BJ (cell line): ENCODE results near the gene NYAP1. TPM values are rescaled to one million over a fixed set of nuclear protein-coding genes. Genes with fewer than 3 reads are reported as not detected.

Experiments
- CTCF ChIA-PET: fragments of 350-600 bp; formaldehyde crosslinking; extraction: SDS; loops from one replicate; lab custom pipeline; 2021; ENCODE audit warnings: antibody characterized with exemption, inconsistent platforms; lab: Yijun Ruan, JAX
- POLR2A ChIA-PET: fragments of 300-600 bp; sonication (Branson Sonifier 250); formaldehyde crosslinking; extraction: SDS; loops from one replicate; lab custom pipeline; 2021; ENCODE audit warnings: antibody characterized with exemption; lab: Charles Lee
- DNase-seq: peaks from one replicate; pipeline ENCODE4 v3.0.0-alpha.2; 2011; ENCODE audit warnings: low read depth
- H3K27me3 ChIP-seq: 2 replicates; pipeline ENCODE4 v1.6.0; 2011; ENCODE audit warnings: low read length; ENCODE audit not compliant: control insufficient read depth, insufficient read depth
- H3K36me3 ChIP-seq: 2 replicates; pipeline ENCODE4 v1.5.1; 2011; ENCODE audit warnings: low read length; ENCODE audit not compliant: control insufficient read depth, insufficient read depth
- H3K4me3 ChIP-seq: 2 replicates; pipeline ENCODE4 v1.5.1; 2011; ENCODE audit warnings: low read depth, mild to moderate bottlenecking, control low read depth, low read length
- CTCF ChIP-seq: IDR thresholded peaks from 2 replicates; pipeline ENCODE4 v1.5.1; 2011; ENCODE audit warnings: low read depth, mild to moderate bottlenecking, control low read depth, inconsistent platforms, low read length, moderate library complexity; ENCODE audit not compliant: insufficient read depth
- polyA plus RNA-seq: library from polyadenylated mRNA; depleted of rRNA; stranded (reverse); fragments of >200 nt; gene quantifications from 2 replicates; pipeline ENCODE4 v1.2.3, GENCODE V29; 2011

NYAP1 gene
- polyA plus RNA-seq, 1 experiment = 0.15 TPM

- peaks cover 1% of the 10 kb centered on the region; the same call in 1 of the 2 replicates for H3K27me3 ChIP-seq
- TF ChIP-seq CTCF = no peak
- H3K36me3 ChIP-seq = no peaks in the 10 kb centered on the region
- H3K4me3 ChIP-seq = no peak overlapping the region
- peak; percentile 50 for DNase-seq
- CTCF ChIA-PET = no interaction called here
- POLR2A ChIA-PET = no interaction called here
These were observed 6.1 kb downstream of the NYAP1 start for GRCh38 chr7:100489824-100490223.

GRCh38 chr7:100490483-100491191 lies 6.9 kb downstream of the NYAP1 start:
- Histone ChIP-seq H3K4me3 (no peak overlapping the region), H3K36me3 (no peaks in the 10 kb centered on the region), H3K27me3 (peaks cover 1% of the 10 kb centered on the region; the same call in 1 of the 2 replicates)
- no peak for TF ChIP-seq CTCF
- ChIA-PET CTCF (no interaction called here), POLR2A (no interaction called here)
- DNase-seq = no peak

GRCh38 chr7:100491192-100491578 lies 7.5 kb downstream of the NYAP1 start:
- CTCF ChIA-PET = interaction anchor here (1.2 kb wide), 1 partner anchor 8 kb away, joined by 6 read pairs; no protein-coding TSS in a partner anchor
- Histone ChIP-seq H3K36me3 (no peaks in the 10 kb centered on the region), H3K4me3 (no peak overlapping the region), H3K27me3 (peaks cover 1% of the 10 kb centered on the region; the same call in 1 of the 2 replicates)
- POLR2A ChIA-PET = interaction anchor here (0.6 kb wide), 1 partner anchor 340 kb away, joined by 3 read pairs; no protein-coding TSS in a partner anchor
- no peak for DNase-seq
- TF ChIP-seq CTCF = no peak

GRCh38 chr7:100492738-100493475 lies 9.2 kb downstream of the NYAP1 start:
- CTCF ChIA-PET = interaction anchor here (1.2 to 1.3 kb wide), 3 partner anchors 23 to 66 kb away, joined by 3 to 6 read pairs (median 3); no protein-coding TSS in a partner anchor
- Histone ChIP-seq H3K4me3 (no peak overlapping the region), H3K36me3 (no peaks in the 10 kb centered on the region), H3K27me3 (peaks cover 1% of the 10 kb centered on the region; the same call in 1 of the 2 replicates)
- DNase-seq = no peak
- no peak for TF ChIP-seq CTCF
- POLR2A ChIA-PET = no interaction called here

GRCh38 chr7:100493476-100494264 lies 9.9 kb downstream of the NYAP1 start:
- H3K27me3 ChIP-seq = peaks cover 1% of the 10 kb centered on the region; the same call in 1 of the 2 replicates
- ChIA-PET CTCF (interaction anchor here (1.2 to 1.3 kb wide), 3 partner anchors 24 to 66 kb away, joined by 3 to 6 read pairs (median 3); no protein-coding TSS in a partner anchor), POLR2A (no interaction called here)
- no peaks in the 10 kb centered on the region for H3K36me3 ChIP-seq
- TF ChIP-seq CTCF = no peak
- DNase-seq = no peak
- H3K4me3 ChIP-seq = no peak overlapping the region
